Suprapubic skin (tissue), 4 donors: Measurements from ENCODE around the gene NKAIN1.

ENCODE experiments used
- EP300 ChIP-seq: sonication (generic); formaldehyde crosslinking; IDR thresholded peaks from one replicate; pipeline ENCODE4 v1.6.1; 2017; ENCODE audit warnings: antibody characterized with exemption
- POLR2A ChIP-seq, 2 donors: fragments of 450-650 bp; IDR thresholded peaks; one replicate each; pipeline ENCODE4 v1.6.1; 2017; ENCODE audit warnings: antibody characterized with exemption in 2 of 2, mild to moderate bottlenecking in 2 of 2, moderate library complexity in 2 of 2
- POLR2AphosphoS5 ChIP-seq, 3 donors: sonication (generic); formaldehyde crosslinking; IDR thresholded peaks; one replicate each; pipeline ENCODE4 v1.6.1; 2017; ENCODE audit warnings: antibody characterized with exemption in 3 of 3
- TF ChIP-seq, protein P1 (sequence below), 2 donors: fragments of 200-600 bp in 1 of 2; fragments of 450-650 bp in 1 of 2; sonication (generic) in 1 of 2; IDR thresholded peaks; one replicate each; pipeline ENCODE4 v1.5.1; 2016 to 2019; ENCODE audit warnings: antibody characterized with exemption in 2 of 2, mild to moderate bottlenecking in 1 of 2, moderate library complexity in 1 of 2

DNA sequence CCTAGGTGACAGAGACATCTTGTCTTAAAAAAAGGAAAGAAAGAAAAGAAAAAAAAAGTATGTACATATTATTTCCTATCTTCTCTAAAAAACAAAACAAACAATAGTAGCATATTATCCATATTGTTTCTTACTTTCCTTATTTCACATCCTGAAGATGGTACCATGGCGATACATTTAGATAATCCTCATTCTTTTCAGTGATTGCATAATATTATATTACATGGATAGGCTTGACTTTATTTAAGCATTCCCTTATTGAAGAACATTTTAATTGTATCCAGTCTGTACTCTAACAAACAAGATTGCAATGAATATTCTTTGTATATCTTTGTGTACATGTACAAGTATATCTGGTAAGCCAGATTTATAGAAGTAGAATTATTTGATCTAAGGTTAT lies 91.3 kb downstream of the NKAIN1 start:
- TF ChIP-seq POLR2AphosphoS5 (IDR thresholded peaks at IDR 0.05) (no peak), EP300 (no peak), POLR2A (IDR thresholded peaks at IDR 0.05) (no peak)
- TF ChIP-seq, protein P1, sequence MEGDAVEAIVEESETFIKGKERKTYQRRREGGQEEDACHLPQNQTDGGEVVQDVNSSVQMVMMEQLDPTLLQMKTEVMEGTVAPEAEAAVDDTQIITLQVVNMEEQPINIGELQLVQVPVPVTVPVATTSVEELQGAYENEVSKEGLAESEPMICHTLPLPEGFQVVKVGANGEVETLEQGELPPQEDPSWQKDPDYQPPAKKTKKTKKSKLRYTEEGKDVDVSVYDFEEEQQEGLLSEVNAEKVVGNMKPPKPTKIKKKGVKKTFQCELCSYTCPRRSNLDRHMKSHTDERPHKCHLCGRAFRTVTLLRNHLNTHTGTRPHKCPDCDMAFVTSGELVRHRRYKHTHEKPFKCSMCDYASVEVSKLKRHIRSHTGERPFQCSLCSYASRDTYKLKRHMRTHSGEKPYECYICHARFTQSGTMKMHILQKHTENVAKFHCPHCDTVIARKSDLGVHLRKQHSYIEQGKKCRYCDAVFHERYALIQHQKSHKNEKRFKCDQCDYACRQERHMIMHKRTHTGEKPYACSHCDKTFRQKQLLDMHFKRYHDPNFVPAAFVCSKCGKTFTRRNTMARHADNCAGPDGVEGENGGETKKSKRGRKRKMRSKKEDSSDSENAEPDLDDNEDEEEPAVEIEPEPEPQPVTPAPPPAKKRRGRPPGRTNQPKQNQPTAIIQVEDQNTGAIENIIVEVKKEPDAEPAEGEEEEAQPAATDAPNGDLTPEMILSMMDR (IDR thresholded peaks at IDR 0.05) = no peak
